Hematopoietic multipotent progenitor cell treated with erythropoietin and hydrocortisone succinate and interleukin-3 and kit ligand, for 8 days (in vitro differentiated cells): Measurements from ENCODE around the gene HBM.
"Not testable (repeated sequence)": the region's sequence is repeated elsewhere in the genome, so short reads cannot be mapped to it uniquely, and the experiment has no call there.

Experiments used
- DNase-seq: peaks from one replicate; pipeline ENCODE4 v3.0.0-alpha.2; 2015

Gene HBM

DNA sequence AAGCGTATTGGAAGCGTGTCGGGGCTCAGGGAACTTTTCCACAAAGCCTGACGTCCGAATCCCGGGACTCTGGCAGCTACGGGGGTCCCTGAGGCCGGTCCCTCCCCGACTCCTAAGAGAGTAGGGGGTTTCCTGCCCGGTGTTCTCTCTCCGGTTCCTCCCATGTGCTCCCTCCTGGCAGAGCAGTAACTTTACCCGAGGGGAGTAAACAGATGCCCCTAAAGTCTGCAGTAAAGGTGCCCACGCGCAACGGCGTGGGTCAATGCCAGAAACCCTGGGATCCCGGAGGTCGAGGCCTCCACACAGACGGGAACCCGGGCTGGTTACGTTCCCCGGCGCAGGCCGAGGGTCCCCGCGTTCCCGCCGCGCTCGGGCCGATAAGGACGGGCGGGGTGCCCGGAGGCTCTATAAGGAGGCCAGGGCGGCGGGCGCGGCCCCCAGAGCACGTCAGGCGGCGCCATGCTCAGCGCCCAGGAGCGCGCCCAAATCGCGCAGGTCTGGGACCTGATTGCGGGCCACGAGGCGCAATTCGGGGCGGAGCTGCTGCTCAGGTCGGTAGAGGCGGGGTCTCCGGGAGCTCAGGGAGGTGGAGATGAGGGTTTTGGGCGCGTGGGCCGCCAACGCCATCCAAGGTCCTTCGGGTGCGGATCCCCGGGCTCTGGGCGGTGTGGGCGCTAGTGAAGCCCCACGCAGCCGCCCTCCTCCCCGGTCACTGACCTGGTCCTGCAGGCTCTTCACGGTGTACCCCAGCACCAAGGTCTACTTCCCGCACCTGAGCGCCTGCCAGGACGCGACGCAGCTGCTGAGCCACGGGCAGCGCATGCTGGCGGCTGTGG, at the start of gene HBM:
Gene HBM, plus strand, starts transcription at position 440 of the 836 bp plus-strand sequence. Its CDS starts 20 bp downstream, at position 460.
- peak; percentile 69 for DNase-seq

DNA sequence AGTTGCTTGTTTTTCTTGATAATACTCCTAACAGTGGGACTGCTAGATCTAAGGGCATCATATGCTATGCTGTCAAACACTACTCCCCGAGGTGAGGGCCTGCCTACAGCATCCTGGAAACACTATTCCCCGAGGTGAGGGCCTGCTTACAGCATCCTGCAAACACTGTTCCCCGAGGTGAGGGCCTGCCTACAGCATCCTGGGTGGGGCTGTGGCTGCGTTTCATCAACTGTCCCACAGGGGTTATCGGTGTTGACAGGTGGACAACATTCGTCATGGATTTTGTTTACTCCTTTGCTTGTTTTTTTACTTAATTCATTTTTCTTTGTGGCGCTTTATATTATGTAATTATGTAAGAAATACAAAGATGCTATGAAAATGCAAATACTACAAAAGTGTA, 49.8 kb upstream of the HBM start:
- DNase-seq: no peak

GRCh38 chr16:117379-118365, 48.1 kb upstream of the HBM start:
- DNase-seq: peak; percentile 92

DNA sequence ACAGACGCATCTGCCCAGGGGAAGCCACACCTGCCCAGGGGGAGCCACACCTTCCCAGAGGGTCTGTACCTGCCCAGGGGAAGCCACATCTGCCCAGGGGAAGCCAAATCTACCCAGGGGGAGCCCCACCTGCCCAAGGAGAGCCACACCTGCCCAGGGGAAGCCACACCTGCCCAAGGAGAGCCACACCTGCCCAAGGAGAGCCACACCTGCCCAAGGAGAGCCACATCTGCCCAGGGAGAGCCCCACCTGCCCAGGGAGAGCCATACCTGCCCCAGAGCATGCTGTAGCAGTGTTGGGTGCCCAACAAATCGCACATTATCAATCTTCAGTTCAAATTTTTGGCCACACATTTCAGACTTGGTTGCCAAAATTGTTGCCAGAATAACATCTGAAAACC, 46.9 kb upstream of the HBM start:
- no peak for DNase-seq

GRCh38 chr16:119295-119694, 46.5 kb upstream of the HBM start:
- DNase-seq: peak; percentile 26

DNA sequence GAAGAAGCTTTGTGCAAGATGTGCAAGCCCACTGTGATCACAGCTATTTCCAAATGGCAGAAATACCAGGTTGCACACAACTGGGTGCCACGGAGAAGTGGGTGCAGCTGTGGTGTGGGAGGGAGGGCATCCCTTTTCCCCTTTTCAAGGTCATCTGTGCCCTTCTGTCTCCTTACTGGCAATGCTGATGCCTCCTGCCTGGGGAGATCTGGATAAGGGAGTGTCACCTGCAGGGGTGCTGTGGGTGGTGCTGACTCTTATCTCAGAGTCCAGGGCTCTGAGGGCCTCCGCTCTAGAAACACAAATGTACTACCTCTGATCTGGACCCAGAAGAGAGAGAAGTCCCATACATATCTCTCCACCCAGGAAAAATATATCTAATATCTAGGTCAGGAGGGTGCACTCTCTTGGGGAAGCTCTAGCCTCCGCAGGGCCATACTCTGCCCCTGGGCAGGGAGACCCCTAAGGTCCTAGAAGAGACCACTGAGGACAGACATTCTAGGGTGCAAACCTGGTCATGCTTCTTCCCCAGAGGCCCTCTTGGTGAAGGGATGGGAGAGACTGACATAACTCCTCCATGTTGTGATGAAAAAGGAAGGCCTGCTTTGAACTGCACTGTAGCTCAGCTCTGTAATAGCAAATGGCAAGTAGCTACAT, 45.8 kb upstream of the HBM start:
- DNase-seq: peak; percentile 94

DNA sequence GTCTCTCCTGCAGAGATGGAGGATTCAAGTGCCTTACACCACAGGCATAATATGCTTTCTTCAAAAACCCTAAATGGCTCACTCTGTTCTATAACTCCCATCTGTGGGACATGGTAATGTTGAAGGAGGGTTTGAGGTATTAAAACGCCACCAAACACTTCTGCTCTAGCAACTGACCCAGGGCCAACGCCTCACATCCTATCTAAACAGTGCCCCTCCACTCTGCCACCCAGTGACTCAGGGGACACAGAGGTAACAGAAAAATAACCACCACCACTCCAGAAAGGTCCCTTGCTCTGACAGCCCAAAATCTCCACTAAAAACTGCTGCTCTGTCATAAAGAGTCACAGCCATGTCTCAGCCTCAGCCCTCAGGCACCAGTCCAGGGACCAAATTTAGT, 45.0 kb upstream of the HBM start:
- peak; percentile 62 for DNase-seq

DNA sequence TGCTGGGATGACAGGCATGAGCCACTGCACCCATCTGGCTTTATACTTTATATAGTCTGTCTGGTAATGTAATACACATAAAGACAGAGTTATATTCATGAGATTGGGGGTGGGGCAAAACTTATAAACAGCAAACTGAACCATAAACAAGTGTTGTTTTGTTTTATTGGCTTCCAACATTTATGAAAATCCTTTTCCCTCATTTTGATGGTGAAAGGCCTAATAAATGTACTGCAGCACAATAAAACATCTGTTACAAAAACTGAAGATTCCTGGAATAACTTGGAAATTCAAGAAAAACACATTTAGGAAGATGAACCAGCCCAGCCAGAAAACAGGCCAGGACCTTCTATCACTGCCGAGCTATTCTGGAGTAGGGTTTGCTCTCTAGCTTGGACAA, 43.4 kb upstream of the HBM start:
- DNase-seq: no peak

DNA sequence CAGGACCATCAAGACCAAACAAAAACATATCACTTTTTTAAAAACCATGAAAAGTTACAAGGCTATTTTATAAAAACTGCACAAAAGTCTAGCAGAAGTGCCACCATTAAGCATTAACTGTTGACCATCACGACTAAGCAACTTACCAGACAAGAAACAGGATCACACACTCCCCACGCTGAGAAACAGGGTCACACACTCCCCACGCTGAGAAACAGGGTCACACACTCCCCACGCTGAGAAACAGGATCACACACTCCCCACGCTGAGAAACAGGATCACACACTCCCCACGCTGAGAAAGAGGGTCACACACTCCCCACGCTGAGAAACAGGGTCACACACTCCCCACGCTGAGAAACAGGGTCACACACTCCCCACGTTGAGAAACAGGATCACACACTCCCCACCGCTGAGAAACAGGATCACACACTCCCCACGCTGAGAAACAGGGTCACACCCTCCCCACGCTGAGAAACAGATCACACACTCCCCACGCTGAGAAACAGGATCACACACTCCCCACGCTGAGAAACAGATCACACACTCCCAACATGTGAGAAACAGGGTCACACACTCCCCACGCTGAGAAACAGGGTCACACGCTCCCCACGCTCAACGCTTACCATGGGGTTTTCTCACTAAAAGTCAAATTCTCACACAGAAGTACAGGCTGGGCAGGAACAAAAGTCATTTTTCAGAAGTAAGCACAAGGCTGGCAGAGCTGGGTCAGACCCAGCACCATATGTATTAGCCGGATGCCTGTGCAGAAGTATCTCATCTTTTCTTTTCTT, 42.0 kb upstream of the HBM start:
- not testable (repeated sequence) for DNase-seq

GRCh38 chr16:125011-125410, 40.8 kb upstream of the HBM start:
- no peak for DNase-seq

- no peak for DNase-seq
Measured at GRCh38 chr16:129075-129474, 36.7 kb upstream of the HBM start.

DNA sequence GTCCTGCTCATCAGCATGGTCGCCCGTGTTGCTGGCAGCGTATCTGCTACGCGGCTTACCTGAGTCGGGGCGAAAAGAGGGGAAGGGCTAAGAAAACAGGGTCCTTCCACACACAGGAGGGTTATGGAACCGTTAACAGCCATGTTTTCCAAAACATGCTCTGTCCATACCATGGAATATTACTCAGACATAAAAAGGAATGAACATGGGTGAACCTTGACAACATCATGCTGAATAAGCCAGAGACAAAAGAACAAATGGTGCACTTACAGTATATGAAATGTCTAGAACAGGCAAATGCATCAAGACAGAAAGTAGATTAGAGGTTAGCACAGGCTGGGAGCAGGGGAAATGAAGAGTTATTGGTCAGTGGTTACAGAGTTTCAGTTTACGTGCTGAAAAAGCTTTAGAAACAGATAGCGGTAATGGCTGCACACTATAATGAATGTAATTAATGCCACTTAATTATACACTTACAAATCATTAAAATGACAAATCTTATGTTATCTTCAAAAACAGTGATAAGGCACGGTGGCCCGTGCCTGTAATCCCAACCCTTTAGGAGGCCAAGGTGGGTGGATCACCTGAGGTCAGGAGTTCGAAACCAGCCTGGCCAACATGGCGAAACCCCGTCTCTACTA, 35.1 kb upstream of the HBM start:
- DNase-seq: no peak

- no peak for DNase-seq
Measured at GRCh38 chr16:132120-132519, 33.7 kb upstream of the HBM start.

- DNase-seq: peak; percentile 67
Measured at GRCh38 chr16:133716-134115, 32.1 kb upstream of the HBM start.

GRCh38 chr16:138049-138417, 27.7 kb upstream of the HBM start:
- DNase-seq: peak; percentile 40

DNA sequence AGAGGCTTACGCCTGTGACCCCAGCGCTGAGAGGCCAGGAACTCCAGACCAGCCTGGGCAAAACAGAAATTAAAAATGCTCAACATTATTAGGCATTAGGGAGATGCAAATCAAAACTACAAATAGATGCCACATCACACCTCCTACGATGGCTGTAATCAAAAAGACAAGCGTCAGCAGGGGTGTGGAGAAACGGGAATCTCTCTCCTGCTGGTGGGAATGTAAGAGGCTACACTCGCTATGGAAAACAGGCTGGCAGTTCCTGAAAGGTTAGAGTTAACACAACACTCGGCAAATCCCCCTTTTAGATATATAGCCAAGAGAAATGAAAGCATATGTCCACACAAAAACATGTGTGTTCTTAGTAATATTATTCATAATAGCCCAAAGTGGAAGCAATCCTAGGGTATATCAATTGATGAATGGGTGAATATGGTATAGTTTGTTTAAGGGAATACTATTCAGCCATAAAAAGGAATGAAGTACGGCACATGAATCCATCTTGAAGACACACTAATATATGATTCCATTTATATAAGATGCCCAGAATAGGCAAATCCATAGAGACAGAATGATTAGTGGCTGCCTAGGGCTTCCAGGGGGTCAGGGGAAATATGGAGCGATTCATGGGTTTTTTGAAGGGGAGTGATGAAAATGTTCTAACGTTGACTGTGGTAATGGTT, 25.5 kb upstream of the HBM start:
- DNase-seq: no peak

DNA sequence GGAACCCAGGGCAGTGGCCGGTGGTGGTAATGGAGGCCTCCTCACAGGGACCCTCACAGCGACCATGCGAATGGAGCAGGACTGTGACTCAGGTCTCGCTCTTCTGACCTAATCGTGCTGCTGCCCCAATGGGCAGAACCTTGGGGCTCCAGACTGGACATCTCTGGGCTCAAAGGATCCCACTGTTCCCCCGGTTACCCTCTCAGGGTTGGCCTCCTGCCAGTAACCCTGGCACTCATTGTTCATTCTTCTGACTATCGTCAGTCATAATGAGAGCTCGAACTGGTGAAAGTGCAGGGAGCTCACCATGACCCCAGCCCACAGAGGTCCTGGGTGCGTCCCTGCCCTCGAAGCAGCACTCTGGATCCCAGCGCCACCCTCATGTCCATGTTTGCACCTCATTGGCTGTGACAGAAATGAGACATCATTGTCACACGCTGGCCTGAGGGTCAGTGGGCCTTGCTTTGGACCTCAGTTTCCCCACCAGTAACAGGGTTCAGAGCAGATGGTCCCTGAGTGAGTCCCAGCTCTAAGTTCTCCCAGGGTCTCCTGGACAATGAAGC, 23.3 kb upstream of the HBM start:
- peak; percentile 47 for DNase-seq

DNA sequence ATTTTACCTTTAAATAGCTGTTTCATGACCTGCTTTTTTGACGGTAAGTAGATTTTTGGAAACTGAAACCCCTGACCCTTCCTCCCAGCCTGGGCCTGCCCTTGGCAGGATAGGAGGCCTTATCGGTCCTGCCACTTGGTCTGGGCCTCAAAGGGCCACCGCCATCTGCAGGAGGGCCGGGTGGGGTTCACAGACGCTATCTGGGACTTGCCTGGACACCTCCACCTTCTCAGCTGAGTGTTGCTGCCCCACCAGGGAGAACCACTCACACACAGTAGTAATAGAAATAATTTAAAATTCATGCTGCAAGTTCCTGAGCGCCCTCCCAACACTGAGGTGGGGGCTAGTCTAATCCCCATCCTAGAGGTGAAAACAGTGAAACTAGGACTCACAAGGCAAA, 22.7 kb upstream of the HBM start:
- peak; percentile 93 for DNase-seq

DNA sequence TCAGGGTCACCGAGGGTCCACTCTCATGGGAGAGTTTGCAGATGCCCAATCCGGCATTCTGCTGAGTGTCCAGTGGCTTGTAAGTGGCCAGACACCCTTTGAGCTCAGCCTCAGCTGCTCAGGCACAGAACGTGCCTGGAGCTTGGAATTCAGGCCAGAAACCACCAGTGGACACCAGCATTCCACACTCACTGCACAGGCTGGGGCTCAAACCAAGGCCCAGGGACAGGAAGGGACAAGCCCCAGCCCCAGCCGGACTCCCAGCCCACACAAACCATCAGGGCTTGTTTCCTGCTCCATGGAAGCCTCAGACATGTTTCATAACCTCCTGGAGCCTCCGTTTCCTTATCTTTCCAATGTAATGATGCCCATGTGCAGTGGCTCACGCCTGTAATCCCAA, 22.3 kb upstream of the HBM start:
- peak; percentile 40 for DNase-seq

DNA sequence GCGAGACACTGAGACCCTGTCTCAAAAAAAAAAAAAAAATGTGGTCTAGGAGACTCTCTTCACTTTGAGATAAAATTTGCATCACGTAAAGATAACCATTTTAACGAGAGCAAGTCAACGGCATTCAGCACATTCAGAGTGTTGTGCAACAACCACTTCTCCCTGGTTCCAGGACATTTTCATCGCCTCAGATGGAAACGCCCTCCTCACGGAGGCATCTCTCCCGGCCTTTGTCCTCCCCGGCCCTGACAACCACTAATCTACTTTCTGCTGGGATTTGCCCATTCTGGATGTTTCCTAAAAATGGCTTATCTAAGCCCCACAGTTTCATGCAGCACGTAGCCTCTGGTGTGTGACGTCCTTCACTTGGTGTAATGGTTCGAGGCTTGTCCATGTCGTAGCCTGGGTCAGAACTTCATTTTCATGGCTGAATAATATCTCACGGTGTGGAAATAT, 21.0 kb upstream of the HBM start:
- DNase-seq: peak; percentile 52

- DNase-seq: no peak
Measured at GRCh38 chr16:146646-147045, 19.1 kb upstream of the HBM start.
